Ishikawa (cell line): Measurements from ENCODE around the gene WDTC1.

Experiments used
- CEBPB ChIP-seq: IDR thresholded peaks from 2 replicates; pipeline ENCODE4 v1.6.1; 2012
- EGR1 ChIP-seq: IDR thresholded peaks from 2 replicates; pipeline ENCODE4 v1.6.1; 2012
- EP300 ChIP-seq: IDR thresholded peaks from 2 replicates; pipeline ENCODE4 v1.6.1; 2012; ENCODE audit warnings: borderline replicate concordance
- FOXM1 ChIP-seq: IDR thresholded peaks from 2 replicates; pipeline ENCODE4 v1.6.1; 2012; ENCODE audit warnings: low read depth, borderline replicate concordance
- RAD21 ChIP-seq: IDR thresholded peaks from 2 replicates; pipeline ENCODE4 v1.6.1; 2012; ENCODE audit warnings: low read depth
- YY1 ChIP-seq: IDR thresholded peaks from 2 replicates; pipeline ENCODE4 v1.6.1; 2012; ENCODE audit warnings: low read depth
- TF ChIP-seq, protein P1 (sequence below): IDR thresholded peaks from 2 replicates; pipeline ENCODE4 v1.6.1; 2012

DNA sequence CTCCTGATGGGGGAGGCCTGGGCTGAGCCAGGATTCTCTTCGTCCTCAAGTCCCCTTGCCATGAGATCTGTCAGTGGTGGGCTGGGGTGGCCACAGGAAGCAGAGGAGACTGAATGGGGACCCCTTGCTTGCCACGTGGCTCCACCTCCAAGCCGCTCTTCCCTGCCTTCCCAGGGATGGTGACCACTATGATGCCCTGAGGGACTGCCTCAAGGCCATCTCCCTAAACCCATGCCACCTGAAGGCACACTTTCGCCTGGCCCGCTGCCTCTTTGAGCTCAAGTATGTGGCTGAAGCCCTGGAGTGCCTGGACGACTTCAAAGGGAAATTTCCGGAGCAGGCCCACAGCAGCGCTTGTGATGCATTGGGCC is 66.6 kb downstream of the WDTC1 start:
- TF ChIP-seq CEBPB (no peak), RAD21 (no peak), YY1 (no peak), FOXM1 (no peak), EGR1 (no peak), EP300 (no peak)
- TF ChIP-seq, protein P1, sequence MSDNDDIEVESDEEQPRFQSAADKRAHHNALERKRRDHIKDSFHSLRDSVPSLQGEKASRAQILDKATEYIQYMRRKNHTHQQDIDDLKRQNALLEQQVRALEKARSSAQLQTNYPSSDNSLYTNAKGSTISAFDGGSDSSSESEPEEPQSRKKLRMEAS: no peak
